Panc1 (cell line): ENCODE measurements around the gene AMIGO3.

Experiments used
- CTCF ChIP-seq: fragments of 450-650 bp; IDR thresholded peaks from 2 replicates; pipeline ENCODE4 v1.5.1; 2017; ENCODE audit warnings: mild to moderate bottlenecking
- REST ChIP-seq, 2 experiments: IDR thresholded peaks; 2 replicates each; pipeline ENCODE4 v1.6.1; 2011 to 2012; ENCODE audit warnings: low read depth in 2 of 2, control low read depth in 1 of 2, low read length in 1 of 2, mild to moderate bottlenecking in 1 of 2, moderate library complexity in 1 of 2; ENCODE audit not compliant: insufficient read depth in 1 of 2

DNA sequence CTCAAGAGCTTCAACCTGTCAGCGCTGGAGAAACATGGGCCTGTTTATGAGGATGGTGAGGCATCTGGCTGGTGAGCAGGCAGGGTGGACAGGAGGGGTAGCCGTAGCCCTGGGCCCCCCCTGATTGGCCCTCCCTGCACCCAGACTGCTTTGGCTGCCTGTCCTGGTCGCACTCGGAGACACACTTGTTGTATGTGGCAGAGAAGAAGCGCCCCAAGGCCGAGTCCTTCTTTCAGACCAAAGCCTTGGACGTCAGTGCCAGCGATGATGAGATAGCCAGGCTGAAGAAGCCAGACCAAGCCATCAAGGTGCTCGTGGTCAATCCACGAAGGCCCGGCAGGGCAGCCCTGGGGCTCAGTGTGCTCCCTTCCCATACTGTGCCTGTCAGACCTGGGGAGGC lies 43.6 kb downstream of the AMIGO3 start:
- TF ChIP-seq CTCF: no peak
- TF ChIP-seq REST (IDR thresholded peaks at IDR 0.05; ENCODE audit: insufficient read depth in 1 of 2, low read depth in 2 of 2, low read length in 1 of 2): no peak
